GM12878 (cell line): ENCODE measurements around the gene AIFM1. TPM values are rescaled to one million over a fixed set of nuclear protein-coding genes. Genes with fewer than 3 reads are reported as not detected.

Experiments used
- MYC ChIP-seq: IDR thresholded peaks from 2 replicates; pipeline ENCODE4 v1.6.1; 2011; ENCODE audit warnings: mild to moderate bottlenecking, low read length, moderate library complexity, inconsistent platforms; ENCODE audit not compliant: insufficient read depth, insufficient replicate concordance, insufficient read length, severe bottlenecking
- ZNF24 ChIP-seq: fragments of 450-650 bp; IDR thresholded peaks from 2 replicates; pipeline ENCODE4 v1.6.1; 2017; ENCODE audit warnings: antibody characterized with exemption, mild to moderate bottlenecking
- polyA plus RNA-seq, 11 experiments: library from polyadenylated mRNA; depleted of rRNA in 4 of 11; unstranded in 6 of 11; stranded (reverse) in 5 of 11; fragments of >200 nt; fragmentation: Nextera tagmentation in 4 of 11; fragmentation: Illumina TruSeq in 1 of 11; extraction: Ambion mirVana in 4 of 11; extraction: Trizol in 1 of 11; gene quantifications; 1 replicate in 1 of 11; 2 replicates in 10 of 11; pipeline versions ENCODE4 v1.2.1 to v1.2.3, GENCODE V29; 2011 to 2016; ENCODE audit warnings: inconsistent platforms in 2 of 11, missing spikeins in 2 of 11, low read depth in 1 of 11
- total RNA-seq, 4 experiments: library from RNA; depleted of rRNA in 3 of 4; stranded (reverse); fragments of >200 nt in 3 of 4; fragmentation: Illumina TruSeq in 1 of 4; extraction: Trizol in 1 of 4; gene quantifications; 2 replicates each; pipeline versions ENCODE4 v1.2.1 to v1.2.3, GENCODE V29; 2013 to 2021
- TF ChIP-seq, protein P1 (sequence below): fragments of 450-650 bp; formaldehyde crosslinking; IDR thresholded peaks from 2 replicates; pipeline ENCODE4 v1.5.0; 2022; ENCODE audit warnings: mild to moderate bottlenecking, missing genetic modification characterization
- TF ChIP-seq, protein P2 (sequence below): fragments of 450-650 bp; IDR thresholded peaks from 2 replicates; pipeline ENCODE4 v1.6.1; 2016; ENCODE audit warnings: mild to moderate bottlenecking

The AIFM1 gene
- total and polyA plus RNA-seq, 10 of the 15 experiments (the other 5 are each of a cell fraction or from before 2014, with no cell fraction given): 44.2 to 121 (median 80.0) TPM

DNA sequence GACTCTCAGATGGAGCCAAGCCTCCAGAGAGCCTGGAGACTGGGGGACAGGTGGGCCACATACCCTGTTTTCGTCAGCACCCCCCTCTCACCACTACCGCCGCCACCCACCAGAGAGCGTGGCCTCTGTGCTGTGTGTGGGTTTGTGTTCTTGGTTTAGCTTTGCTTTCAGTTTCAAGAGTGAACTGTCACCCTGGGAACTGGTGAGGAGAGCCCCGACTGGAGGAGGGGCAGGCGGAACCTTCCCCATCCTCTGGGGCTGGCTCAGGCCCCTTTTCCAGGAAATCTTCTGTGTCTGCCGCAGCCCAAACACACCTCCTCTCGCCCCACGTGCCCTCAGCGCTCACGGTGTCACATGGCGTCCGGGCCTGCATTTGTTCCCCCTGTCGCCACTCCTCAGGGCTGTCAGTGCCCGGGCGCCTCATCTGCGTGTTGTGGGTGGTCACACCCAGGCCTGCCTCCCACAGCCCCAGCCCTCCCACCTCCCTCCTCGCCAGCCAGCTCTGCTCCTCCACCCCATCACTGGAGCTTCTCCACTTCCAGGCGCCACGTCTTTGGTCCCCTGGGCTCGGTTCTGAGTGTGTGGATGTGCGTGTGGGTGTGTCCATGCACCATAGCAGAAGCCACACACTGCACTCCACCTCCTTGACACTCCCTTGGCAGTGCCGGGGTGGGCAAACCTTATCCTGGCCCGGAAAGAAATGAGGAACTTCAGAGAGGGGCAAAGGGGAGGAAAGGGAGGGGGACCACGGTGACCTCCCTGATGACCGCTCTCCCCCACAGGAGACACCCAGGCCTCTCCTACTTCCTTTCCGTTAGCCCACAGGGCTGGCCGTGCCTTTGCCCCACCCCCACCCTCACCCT lies 83.2 kb downstream of the AIFM1 start (continued):
- TF ChIP-seq MYC (no peak), ZNF24 (no peak)
- TF ChIP-seq, protein P1, sequence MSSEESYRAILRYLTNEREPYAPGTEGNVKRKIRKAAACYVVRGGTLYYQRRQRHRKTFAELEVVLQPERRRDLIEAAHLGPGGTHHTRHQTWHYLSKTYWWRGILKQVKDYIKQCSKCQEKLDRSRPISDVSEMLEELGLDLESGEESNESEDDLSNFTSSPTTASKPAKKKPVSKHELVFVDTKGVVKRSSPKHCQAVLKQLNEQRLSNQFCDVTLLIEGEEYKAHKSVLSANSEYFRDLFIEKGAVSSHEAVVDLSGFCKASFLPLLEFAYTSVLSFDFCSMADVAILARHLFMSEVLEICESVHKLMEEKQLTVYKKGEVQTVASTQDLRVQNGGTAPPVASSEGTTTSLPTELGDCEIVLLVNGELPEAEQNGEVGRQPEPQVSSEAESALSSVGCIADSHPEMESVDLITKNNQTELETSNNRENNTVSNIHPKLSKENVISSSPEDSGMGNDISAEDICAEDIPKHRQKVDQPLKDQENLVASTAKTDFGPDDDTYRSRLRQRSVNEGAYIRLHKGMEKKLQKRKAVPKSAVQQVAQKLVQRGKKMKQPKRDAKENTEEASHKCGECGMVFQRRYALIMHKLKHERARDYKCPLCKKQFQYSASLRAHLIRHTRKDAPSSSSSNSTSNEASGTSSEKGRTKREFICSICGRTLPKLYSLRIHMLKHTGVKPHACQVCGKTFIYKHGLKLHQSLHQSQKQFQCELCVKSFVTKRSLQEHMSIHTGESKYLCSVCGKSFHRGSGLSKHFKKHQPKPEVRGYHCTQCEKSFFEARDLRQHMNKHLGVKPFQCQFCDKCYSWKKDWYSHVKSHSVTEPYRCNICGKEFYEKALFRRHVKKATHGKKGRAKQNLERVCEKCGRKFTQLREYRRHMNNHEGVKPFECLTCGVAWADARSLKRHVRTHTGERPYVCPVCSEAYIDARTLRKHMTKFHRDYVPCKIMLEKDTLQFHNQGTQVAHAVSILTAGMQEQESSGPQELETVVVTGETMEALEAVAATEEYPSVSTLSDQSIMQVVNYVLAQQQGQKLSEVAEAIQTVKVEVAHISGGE (CRISPR knock-in tag): no peak
- TF ChIP-seq, protein P2, sequence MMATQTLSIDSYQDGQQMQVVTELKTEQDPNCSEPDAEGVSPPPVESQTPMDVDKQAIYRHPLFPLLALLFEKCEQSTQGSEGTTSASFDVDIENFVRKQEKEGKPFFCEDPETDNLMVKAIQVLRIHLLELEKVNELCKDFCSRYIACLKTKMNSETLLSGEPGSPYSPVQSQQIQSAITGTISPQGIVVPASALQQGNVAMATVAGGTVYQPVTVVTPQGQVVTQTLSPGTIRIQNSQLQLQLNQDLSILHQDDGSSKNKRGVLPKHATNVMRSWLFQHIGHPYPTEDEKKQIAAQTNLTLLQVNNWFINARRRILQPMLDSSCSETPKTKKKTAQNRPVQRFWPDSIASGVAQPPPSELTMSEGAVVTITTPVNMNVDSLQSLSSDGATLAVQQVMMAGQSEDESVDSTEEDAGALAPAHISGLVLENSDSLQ: no peak
